Subcutaneous abdominal adipose tissue (tissue), 5 donors: Measurements from ENCODE around the gene FAM120A.
"Not testable (repeated sequence)": the region's sequence is repeated elsewhere in the genome, so short reads cannot be mapped to it uniquely, and the experiment has no call there.

ENCODE experiments used
- H3K27ac ChIP-seq: one replicate; pipeline ENCODE4 v1.7.0; 2013; ENCODE audit warnings: low read depth, mild to moderate bottlenecking, inconsistent platforms, low read length, moderate library complexity
- H3K27me3 ChIP-seq, 5 donors: one replicate each; pipeline ENCODE4 v1.7.0; 2013; ENCODE audit warnings: low read length in 5 of 5, inconsistent platforms in 1 of 5; ENCODE audit not compliant: control insufficient read depth in 5 of 5, insufficient read depth in 4 of 5
- H3K36me3 ChIP-seq, 5 donors: one replicate each; pipeline ENCODE4 v1.7.0; 2013; ENCODE audit warnings: low read length in 5 of 5; ENCODE audit not compliant: control insufficient read depth in 5 of 5, insufficient read depth in 5 of 5
- H3K4me1 ChIP-seq, 5 donors: one replicate each; pipeline ENCODE4 v1.7.0; 2013; ENCODE audit warnings: low read length in 5 of 5, mild to moderate bottlenecking in 3 of 5, moderate library complexity in 1 of 5; ENCODE audit not compliant: control insufficient read depth in 5 of 5, insufficient read depth in 5 of 5
- H3K4me3 ChIP-seq, 5 donors: one replicate each; pipeline ENCODE4 v1.7.0; 2013; ENCODE audit warnings: low read length in 5 of 5, low read depth in 1 of 5
- H3K9ac ChIP-seq, 5 donors: one replicate each; pipeline ENCODE4 v1.7.0; 2013; ENCODE audit warnings: low read length in 5 of 5, mild to moderate bottlenecking in 4 of 5, moderate library complexity in 3 of 5
- H3K9me3 ChIP-seq, 5 donors: one replicate each; pipeline ENCODE4 v1.7.0; 2013; ENCODE audit warnings: low read length in 5 of 5; ENCODE audit not compliant: control insufficient read depth in 5 of 5
- donor health status: healthy.
- donor health status: healthy.
- donor health status: healthy.
- donor health status: healthy.
- donor health status: healthy.

The FAM120A gene

GRCh38 chr9:93503381-93503780, 51.9 kb downstream of the FAM120A start:
- Histone ChIP-seq H3K9me3 (no peaks in the 10 kb centered on the region), H3K27me3 (no peaks in the 10 kb centered on the region), H3K4me3 (no peak overlapping the region), H3K4me1 (peaks cover 4 to 23% (median 18%) of the 10 kb centered on the region in 5 donors), H3K9ac (no peak overlapping the region), H3K36me3 (peaks cover 5 to 24% (median 14%) of the 10 kb centered on the region in 5 donors), H3K27ac (no peak overlapping the region)

GRCh38 chr9:93505541-93506132, 54.2 kb downstream of the FAM120A start:
- Histone ChIP-seq H3K36me3 (peaks cover 0 to 4% (median 0%) of the 10 kb centered on the region in 5 donors), H3K9me3 (no peaks in the 10 kb centered on the region), H3K27me3 (no peaks in the 10 kb centered on the region), H3K9ac (no peak overlapping the region), H3K4me1 (peaks cover 3 to 31% (median 23%) of the 10 kb centered on the region in 5 donors), H3K4me3 (no peak overlapping the region), H3K27ac (no peak overlapping the region)

DNA sequence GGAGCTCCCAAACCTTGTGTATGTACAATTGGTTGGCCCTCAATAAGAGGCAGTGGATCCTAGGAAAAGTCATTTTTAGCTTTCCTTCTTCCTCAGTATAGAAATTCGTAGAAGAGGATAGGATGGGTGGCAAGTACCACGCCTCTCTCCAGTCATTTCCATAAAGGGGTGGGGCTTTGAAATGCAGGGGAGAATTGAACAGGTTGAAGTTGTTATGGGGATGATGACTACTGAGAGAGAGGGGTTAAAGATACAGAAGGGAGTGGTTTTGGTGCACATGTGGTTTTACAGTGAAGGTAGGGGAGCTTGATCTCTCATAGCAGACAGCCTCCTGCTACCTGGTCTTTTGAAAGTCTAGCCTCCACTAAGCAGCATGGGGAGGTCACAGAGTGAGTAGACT, 56.3 kb downstream of the FAM120A start:
- H3K9me3 ChIP-seq, result no peaks in the 10 kb centered on the region
- H3K27ac ChIP-seq, result no peak overlapping the region
- H3K27me3 ChIP-seq, result no peaks in the 10 kb centered on the region
- no peak overlapping the region for H3K4me3 ChIP-seq
- peaks cover 2 to 41% (median 31%) of the 10 kb centered on the region in 5 donors for H3K4me1 ChIP-seq
- no peak overlapping the region for H3K9ac ChIP-seq
- H3K36me3 ChIP-seq, result peaks cover 0 to 4% (median 0%) of the 10 kb centered on the region in 5 donors

DNA sequence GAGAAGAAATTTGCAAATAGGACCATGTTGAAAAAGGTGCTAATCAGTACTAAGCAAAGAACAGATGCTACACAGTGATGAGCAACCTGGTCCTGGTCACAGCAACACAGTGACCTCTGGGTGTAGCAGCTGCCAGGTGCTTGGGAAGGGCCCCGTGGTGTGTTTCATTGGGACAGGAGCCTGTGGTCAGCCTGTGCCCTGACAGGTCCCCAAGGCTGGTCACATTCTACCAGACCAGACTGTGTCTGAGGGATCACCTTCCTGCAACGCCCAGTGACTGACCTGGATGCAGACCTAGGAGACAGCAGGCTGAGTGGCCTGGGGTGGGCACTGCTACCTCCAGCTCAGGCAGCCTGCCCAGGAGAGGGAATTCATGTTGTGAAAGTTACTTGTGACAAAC, 56.7 kb downstream of the FAM120A start:
- H3K4me1 ChIP-seq, result peaks cover 2 to 46% (median 35%) of the 10 kb centered on the region in 5 donors

GRCh38 chr9:93509084-93509483, 57.6 kb downstream of the FAM120A start:
- Histone ChIP-seq H3K9ac (no peak overlapping the region), H3K4me3 (no peak overlapping the region), H3K4me1 (peaks cover 2 to 48% (median 35%) of the 10 kb centered on the region in 5 donors), H3K9me3 (no peaks in the 10 kb centered on the region), H3K36me3 (peaks cover 0 to 4% (median 2%) of the 10 kb centered on the region in 5 donors), H3K27me3 (no peaks in the 10 kb centered on the region), H3K27ac (no peak overlapping the region)

More for the DNA sequence above, 56.7 kb downstream of the FAM120A start:
- no peaks in the 10 kb centered on the region for H3K27me3 ChIP-seq
- H3K27ac ChIP-seq, result no peak overlapping the region
- H3K9me3 ChIP-seq, result no peaks in the 10 kb centered on the region
- H3K36me3 ChIP-seq, result peaks cover 0 to 4% (median 1%) of the 10 kb centered on the region in 5 donors
- no peak overlapping the region for H3K9ac ChIP-seq
- H3K4me3 ChIP-seq, result no peak overlapping the region

DNA sequence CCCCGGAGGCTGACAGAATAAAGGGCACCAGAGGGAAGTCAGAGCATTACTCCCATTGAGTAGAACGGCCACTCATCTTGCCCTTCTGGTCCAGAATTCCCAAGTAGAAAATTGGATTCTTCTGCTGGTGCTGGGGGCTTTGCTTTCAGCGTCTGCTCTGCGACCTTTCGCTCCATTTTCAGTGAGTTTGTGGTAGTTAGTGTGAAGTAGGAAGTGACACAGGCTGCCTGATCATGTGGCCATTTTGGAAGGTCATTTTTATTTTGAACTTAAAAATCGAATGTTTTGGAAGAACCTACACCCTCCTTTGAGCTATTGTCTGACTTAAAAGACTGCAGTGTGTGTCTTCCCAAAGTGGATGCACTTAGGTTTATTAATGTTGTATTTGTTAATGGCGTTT, 58.6 kb downstream of the FAM120A start:
- Histone ChIP-seq H3K36me3 (peaks cover 0 to 4% (median 0%) of the 10 kb centered on the region in 5 donors), H3K9ac (no peak overlapping the region), H3K4me3 (no peak overlapping the region), H3K27me3 (no peaks in the 10 kb centered on the region), H3K9me3 (no peaks in the 10 kb centered on the region), H3K4me1 (peaks cover 2 to 49% (median 34%) of the 10 kb centered on the region in 5 donors), H3K27ac (no peak overlapping the region)

GRCh38 chr9:93511228-93511627, 59.7 kb downstream of the FAM120A start:
- not testable (repeated sequence) for H3K9me3 ChIP-seq, H3K9ac ChIP-seq, H3K4me3 ChIP-seq, H3K27me3 ChIP-seq, H3K36me3 ChIP-seq
- Histone ChIP-seq H3K4me1 (peaks cover 2 to 40% (median 26%) of the 10 kb centered on the region in 5 donors), H3K27ac (peak overlapping the region; percentile 52)

- peak overlapping the region in 2 of 5 donors; percentile 7 to 43 for H3K9ac ChIP-seq
- peaks cover 5 to 15% (median 9%) of the 10 kb centered on the region in 5 donors for H3K36me3 ChIP-seq
- H3K27ac ChIP-seq, result peak overlapping the region; percentile 52
- not testable (repeated sequence) for H3K27me3 ChIP-seq, H3K4me3 ChIP-seq, H3K9me3 ChIP-seq
- H3K4me1 ChIP-seq, result peaks cover 2 to 40% (median 26%) of the 10 kb centered on the region in 5 donors
Observed at GRCh38 chr9:93512170-93512812, 60.8 kb downstream of the FAM120A start.

GRCh38 chr9:93513606-93514005, 62.1 kb downstream of the FAM120A start:
- Histone ChIP-seq H3K4me1 (peaks cover 0 to 40% (median 26%) of the 10 kb centered on the region in 5 donors), H3K4me3 (no peak overlapping the region), H3K27ac (no peak overlapping the region), H3K9ac (no peak overlapping the region), H3K27me3 (no peaks in the 10 kb centered on the region), H3K36me3 (peaks cover 8 to 21% (median 15%) of the 10 kb centered on the region in 5 donors), H3K9me3 (no peaks in the 10 kb centered on the region)

- Histone ChIP-seq H3K4me3 (no peak overlapping the region), H3K27me3 (no peaks in the 10 kb centered on the region), H3K9me3 (no peaks in the 10 kb centered on the region), H3K4me1 (peaks cover 0 to 23% (median 20%) of the 10 kb centered on the region in 5 donors), H3K27ac (no peak overlapping the region), H3K36me3 (peaks cover 8 to 35% (median 27%) of the 10 kb centered on the region in 5 donors), H3K9ac (no peak overlapping the region)
Observed at GRCh38 chr9:93517331-93517730, 65.8 kb downstream of the FAM120A start.
